ENCODE measurements around the gene RAPH1. TPM values are rescaled to one million over a fixed set of nuclear protein-coding genes. Genes with fewer than 3 reads are reported as not detected.

The RAPH1 gene
- total RNA-seq, 1 donor from 2014 or later: 38.6 TPM

DNA sequence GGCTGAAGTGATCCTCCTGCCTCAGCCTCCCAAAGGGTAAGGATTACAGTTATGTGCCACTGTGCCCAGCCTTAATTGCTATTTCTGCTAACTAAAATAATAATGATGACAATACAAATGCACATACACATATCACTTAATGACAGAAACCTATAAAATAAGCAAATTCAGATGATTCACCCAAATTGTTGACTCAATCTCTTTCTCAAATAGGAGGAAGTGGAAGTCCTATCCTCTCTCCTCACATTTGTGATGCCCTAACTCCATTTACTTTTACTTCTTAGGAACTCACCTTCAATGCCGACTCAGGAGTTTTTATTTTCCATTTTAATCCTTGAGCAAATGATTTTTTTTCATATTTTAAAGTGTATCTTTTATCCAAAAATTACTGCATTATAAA lies 24.5 kb upstream of the RAPH1 start:
- no peak for DNase-seq (ENCODE audit: extremely low spot score, unreplicated experiment)
- peaks cover 3% of the 10 kb centered on the region for H3K27me3 Mint-ChIP-seq (ENCODE audit: unreplicated experiment)
- no peak overlapping the region for H3K27ac Mint-ChIP-seq (ENCODE audit: unreplicated experiment)
- no peaks in the 10 kb centered on the region for H3K36me3 Mint-ChIP-seq (ENCODE audit: unreplicated experiment)
- no peak overlapping the region for H3K4me3 Mint-ChIP-seq (ENCODE audit: unreplicated experiment)
- H3K9me3 Mint-ChIP-seq (ENCODE audit: unreplicated experiment): no peaks in the 10 kb centered on the region
- TF ChIP-seq, protein P1, sequence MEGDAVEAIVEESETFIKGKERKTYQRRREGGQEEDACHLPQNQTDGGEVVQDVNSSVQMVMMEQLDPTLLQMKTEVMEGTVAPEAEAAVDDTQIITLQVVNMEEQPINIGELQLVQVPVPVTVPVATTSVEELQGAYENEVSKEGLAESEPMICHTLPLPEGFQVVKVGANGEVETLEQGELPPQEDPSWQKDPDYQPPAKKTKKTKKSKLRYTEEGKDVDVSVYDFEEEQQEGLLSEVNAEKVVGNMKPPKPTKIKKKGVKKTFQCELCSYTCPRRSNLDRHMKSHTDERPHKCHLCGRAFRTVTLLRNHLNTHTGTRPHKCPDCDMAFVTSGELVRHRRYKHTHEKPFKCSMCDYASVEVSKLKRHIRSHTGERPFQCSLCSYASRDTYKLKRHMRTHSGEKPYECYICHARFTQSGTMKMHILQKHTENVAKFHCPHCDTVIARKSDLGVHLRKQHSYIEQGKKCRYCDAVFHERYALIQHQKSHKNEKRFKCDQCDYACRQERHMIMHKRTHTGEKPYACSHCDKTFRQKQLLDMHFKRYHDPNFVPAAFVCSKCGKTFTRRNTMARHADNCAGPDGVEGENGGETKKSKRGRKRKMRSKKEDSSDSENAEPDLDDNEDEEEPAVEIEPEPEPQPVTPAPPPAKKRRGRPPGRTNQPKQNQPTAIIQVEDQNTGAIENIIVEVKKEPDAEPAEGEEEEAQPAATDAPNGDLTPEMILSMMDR (IDR thresholded peaks at IDR 0.05): no peak
- H3K4me1 Mint-ChIP-seq (ENCODE audit: unreplicated experiment): no peaks in the 10 kb centered on the region

GRCh38 chr2:203553784-203554183 lies 18.7 kb upstream of the RAPH1 start:
- no peaks in the 10 kb centered on the region for H3K9me3 Mint-ChIP-seq (ENCODE audit: unreplicated experiment)
- no peak overlapping the region for H3K27ac Mint-ChIP-seq (ENCODE audit: unreplicated experiment)
- H3K27me3 Mint-ChIP-seq (ENCODE audit: unreplicated experiment): peaks cover 3% of the 10 kb centered on the region

DNA sequence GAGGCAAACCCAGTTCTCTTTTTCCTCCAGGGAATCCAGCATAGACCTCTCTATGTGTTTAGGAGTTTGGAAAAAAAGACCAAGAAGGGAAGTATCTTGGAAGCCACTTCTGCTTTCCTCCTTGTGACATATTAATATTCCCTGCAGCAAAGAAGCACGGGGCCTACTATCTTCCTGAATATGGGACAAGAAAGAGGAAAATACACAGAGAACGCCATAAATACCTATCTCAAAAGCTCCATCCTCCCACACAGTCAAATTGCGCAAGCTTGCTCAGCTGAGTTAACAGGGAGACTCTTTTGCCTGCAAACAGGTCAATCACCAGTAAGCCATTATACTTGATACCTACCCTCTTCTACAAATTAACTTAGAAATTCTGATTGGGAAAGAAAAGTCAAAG lies 16.7 kb upstream of the RAPH1 start:
- TF ChIP-seq, protein P1 (IDR thresholded peaks at IDR 0.05): no peak
- no peak overlapping the region for H3K27ac Mint-ChIP-seq (ENCODE audit: unreplicated experiment)
- H3K4me3 Mint-ChIP-seq (ENCODE audit: unreplicated experiment): no peak overlapping the region
- no peaks in the 10 kb centered on the region for H3K4me1 Mint-ChIP-seq (ENCODE audit: unreplicated experiment)
- H3K9me3 Mint-ChIP-seq (ENCODE audit: unreplicated experiment): no peaks in the 10 kb centered on the region
- H3K36me3 Mint-ChIP-seq (ENCODE audit: unreplicated experiment): no peaks in the 10 kb centered on the region
- peaks cover 6% of the 10 kb centered on the region for H3K27me3 Mint-ChIP-seq (ENCODE audit: unreplicated experiment)
- no peak for DNase-seq (ENCODE audit: extremely low spot score, unreplicated experiment)

More at GRCh38 chr2:203553784-203554183, 18.7 kb upstream of the RAPH1 start:
- TF ChIP-seq, protein P1 (IDR thresholded peaks at IDR 0.05): no peak
- no peak for DNase-seq (ENCODE audit: extremely low spot score, unreplicated experiment)
- H3K4me1 Mint-ChIP-seq (ENCODE audit: unreplicated experiment): no peaks in the 10 kb centered on the region
- H3K4me3 Mint-ChIP-seq (ENCODE audit: unreplicated experiment): no peak overlapping the region
- no peaks in the 10 kb centered on the region for H3K36me3 Mint-ChIP-seq (ENCODE audit: unreplicated experiment)

GRCh38 chr2:203550266-203550665 lies 15.2 kb upstream of the RAPH1 start:
- TF ChIP-seq, protein P1 (IDR thresholded peaks at IDR 0.05): no peak
- Mint-ChIP-seq H3K4me3 (ENCODE audit: unreplicated experiment) (no peak overlapping the region), H3K9me3 (ENCODE audit: unreplicated experiment) (no peaks in the 10 kb centered on the region), H3K27ac (ENCODE audit: unreplicated experiment) (no peak overlapping the region), H3K36me3 (ENCODE audit: unreplicated experiment) (no peaks in the 10 kb centered on the region), H3K4me1 (ENCODE audit: unreplicated experiment) (no peaks in the 10 kb centered on the region), H3K27me3 (ENCODE audit: unreplicated experiment) (peaks cover 6% of the 10 kb centered on the region)
- no peak for DNase-seq (ENCODE audit: extremely low spot score, unreplicated experiment)

- Mint-ChIP-seq H3K9me3 (ENCODE audit: unreplicated experiment) (no peaks in the 10 kb centered on the region), H3K36me3 (ENCODE audit: unreplicated experiment) (no peaks in the 10 kb centered on the region), H3K4me3 (ENCODE audit: unreplicated experiment) (no peak overlapping the region), H3K4me1 (ENCODE audit: unreplicated experiment) (no peaks in the 10 kb centered on the region), H3K27me3 (ENCODE audit: unreplicated experiment) (peaks cover 6% of the 10 kb centered on the region), H3K27ac (ENCODE audit: unreplicated experiment) (no peak overlapping the region)
- TF ChIP-seq, protein P1 (IDR thresholded peaks at IDR 0.05): no peak
- no peak for DNase-seq (ENCODE audit: extremely low spot score, unreplicated experiment)
Measured at GRCh38 chr2:203549406-203549805, 14.3 kb upstream of the RAPH1 start.

All from osteocyte (in vitro differentiated cells).